Central memory CD4-positive, alpha-beta T cell (primary cell): ENCODE data around the gene CRTC3.
"Not testable (repeated sequence)": the region's sequence is repeated elsewhere in the genome, so short reads cannot be mapped to it uniquely, and the experiment has no call there.

Experiments used
- DNase-seq: peaks from one replicate; pipeline ENCODE4 v3.0.0; 2022

Gene CRTC3

DNA sequence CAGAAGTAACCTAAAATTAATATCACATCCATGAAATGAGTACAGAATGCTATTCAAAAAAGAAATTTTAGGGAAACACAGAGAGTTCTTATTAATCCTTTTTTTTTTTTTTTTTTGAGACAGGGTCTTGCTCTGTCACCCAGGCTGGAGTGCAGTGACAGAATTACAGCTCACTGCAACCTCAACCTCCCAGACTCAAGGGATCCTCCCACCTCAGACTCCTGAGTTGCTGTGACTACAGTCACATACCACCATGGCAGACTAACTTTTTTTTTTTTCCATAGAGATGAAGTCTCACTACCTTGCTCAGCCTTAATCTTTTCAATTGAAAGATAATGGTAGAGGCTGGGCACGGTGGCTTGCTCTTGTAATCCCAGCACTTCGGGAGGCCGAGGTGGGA, 6.3 kb upstream of the CRTC3 start:
- DNase-seq, result no peak

GRCh38 chr15:90524018-90524803, 5.5 kb upstream of the CRTC3 start:
- not testable (repeated sequence) for DNase-seq

GRCh38 chr15:90529011-90529370, 732 bp upstream of the CRTC3 start:
- DNase-seq, result no peak

DNA sequence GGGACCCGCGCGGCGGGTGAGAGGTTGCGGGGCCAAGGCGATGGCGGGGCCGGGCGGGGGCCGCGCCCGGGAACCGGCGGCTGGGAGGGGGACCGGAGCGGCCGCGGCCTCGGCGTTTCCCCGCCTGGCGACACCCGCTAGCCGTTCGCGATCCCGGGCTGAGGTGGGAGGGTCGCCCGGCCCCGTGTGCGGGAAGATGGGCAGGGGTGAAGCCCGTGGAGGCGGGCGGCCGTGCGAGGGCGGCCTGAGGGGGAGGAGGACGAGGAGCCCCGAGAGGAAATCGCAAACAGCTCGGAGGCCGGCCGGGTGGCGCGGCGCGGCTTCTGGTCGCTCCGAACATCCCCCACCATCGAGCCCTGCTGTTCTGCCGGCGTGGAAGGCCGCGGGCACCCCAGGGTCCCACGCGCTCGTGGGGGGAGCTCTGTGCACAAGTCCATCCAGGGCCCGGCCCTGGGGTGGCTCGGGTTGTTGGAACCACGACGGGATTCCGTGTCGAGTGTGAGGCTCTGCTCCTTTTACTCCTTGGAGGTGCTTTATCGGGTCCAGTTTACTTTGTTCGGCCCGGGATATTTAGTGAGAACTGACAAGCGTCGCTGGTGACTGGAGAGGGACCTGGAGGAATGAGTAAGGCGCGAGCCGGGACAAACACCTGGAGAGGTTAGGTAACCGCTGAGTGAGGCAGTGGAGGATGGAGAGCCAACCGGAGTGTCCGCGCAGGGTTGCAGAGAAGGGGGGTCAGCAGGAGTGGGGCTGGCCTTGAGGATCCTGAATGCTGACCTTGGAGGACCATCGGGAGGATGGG, 728 bp downstream of the CRTC3 start:
- peak; percentile 41 for DNase-seq

DNA sequence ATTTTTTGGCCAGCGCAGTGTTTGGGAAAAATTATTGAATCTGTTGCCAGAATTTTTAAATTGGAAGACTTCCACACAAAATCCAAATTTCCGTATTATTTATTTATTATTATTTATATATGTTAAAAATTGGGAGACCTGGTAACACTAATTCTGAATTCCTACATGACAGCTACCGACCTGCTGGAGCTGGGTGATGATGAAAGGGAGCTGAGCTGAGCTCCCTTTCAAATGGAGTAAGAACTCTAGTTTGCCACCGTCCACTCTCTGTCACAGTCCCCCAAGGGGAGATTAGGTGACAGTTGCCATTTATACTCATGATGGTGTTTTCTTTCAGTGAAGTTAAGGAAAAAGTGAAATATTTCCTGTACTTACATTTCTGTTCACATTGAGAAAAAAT, 1.4 kb downstream of the CRTC3 start:
- no peak for DNase-seq

- DNase-seq, result no peak
Observed at GRCh38 chr15:90535254-90535653, 5.5 kb downstream of the CRTC3 start.

DNA sequence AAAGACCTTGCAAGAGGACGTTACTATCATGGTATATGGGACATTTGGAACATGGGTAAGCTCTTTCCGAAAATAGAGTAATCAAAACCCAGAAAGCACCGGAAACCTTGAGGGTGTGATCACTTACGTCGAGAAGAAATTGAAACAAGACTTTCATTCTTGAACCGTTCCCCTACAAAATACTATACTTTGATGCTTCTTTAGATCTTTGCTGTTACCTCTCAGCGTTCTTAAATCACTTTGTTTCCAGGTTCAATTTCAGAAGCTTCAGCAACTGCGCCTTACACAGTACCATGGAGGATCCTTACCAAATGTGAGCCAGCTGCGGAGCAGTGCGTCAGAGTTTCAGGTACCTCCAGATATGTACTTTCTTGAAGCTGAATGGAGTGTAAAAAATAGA, 10.1 kb downstream of the CRTC3 start:
- DNase-seq, result peak; percentile 61

GRCh38 chr15:90540768-90541167, 11.0 kb downstream of the CRTC3 start:
- no peak for DNase-seq

GRCh38 chr15:90545095-90545494, 15.4 kb downstream of the CRTC3 start:
- DNase-seq, result no peak

DNA sequence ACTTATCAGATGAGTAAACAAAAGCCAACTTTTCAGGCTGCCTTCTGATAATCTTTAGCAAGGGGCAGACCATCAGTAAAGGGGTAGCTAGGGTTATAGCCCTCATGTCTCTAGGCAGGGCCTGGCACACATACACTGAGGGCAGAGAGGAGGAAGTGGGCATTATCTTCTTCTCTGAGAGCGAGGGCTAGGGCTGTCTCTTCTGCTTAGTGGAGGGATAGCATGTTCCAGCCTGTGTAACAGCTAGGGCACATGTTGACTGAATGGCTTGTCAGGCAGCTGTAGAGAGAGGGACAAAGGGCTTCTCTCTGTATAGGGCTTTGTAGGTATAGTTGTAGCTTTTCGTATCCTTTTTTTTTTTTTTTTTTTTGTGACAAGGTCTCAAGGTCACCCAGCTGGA, 17.8 kb downstream of the CRTC3 start:
- DNase-seq, result no peak

- DNase-seq, result no peak
Observed at GRCh38 chr15:90550919-90551318, 21.2 kb downstream of the CRTC3 start.

DNA sequence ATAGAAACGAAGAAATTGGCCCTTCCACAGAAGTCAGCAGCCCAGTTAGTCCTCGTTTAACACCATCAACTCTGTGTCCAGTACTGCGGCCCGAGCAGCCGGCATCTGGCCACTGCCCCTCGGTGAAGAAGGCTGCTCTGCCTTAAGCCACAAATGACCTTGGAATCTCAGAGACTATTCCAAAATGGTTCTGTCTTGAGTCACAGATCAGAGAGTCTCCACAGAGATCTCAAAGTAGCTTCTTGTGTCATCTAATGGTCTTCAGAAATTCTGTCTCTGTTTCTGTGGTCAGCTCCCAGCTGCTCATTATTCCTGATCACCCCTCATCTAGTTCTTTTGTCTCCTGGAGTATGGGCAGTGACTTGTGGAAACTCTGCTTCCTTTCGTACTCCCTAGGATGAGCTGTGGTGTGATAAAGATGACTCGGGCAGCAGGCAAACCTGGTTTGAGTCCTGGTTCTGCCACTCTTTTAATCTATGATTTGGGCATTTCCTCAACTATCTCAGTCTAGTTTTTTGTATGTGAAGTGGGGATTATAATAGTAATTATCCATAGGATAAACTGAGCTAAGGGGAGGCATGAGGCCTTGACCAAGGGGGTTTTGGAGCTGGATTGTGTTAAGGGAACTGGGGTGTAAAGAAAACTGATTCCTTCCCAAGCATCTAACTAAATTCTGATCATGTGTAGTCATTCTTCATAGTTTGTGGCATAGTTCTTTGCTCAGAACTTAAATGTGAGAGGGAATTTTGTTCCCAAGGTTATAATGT, 22.6 kb downstream of the CRTC3 start:
- no peak for DNase-seq

- DNase-seq, result no peak
Observed at GRCh38 chr15:90552929-90553211, 23.1 kb downstream of the CRTC3 start.

- no peak for DNase-seq
Observed at GRCh38 chr15:90553248-90553745, 23.6 kb downstream of the CRTC3 start.

DNA sequence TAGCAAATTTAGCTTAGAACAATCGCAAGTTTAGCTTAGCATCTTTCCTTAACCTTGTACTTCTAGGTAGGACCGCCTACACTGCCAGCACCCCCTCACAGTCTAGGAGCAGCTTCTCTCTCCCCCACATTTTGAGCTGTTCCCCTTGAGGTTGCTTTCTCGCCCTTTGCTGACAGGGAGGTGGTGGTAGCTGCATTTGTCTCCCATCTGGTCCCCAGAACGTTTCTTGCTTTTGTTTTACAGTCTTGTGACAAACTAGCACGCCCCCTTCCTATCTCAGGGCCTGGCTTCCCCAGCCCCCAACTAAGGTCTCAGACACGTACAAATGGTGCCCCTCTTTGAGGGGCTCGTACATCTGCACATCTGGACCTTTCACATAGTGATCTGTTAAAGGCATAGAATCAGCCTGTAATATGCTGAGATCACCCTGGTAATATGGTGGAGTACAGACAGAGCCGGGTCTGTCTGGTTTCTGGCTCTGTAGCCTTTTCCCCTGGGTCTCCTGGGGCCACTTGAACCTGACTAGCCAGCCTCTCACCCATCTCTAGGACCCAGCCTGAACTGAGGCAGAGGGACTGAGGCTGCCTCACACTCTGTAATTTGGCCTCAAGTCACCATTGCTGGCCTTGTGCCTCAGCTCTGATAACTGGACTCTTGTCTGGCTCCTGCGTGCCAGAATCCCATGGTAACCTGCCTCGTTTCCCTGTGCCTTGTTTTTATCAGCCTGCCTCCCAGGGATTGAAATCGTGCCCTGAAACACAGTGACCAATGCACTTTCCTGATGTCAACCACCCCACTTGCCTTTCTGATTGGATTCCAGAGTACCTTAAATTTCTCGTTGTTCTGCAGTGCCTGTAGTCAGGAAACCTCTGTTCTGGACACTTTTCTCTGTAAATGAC, 27.7 kb downstream of the CRTC3 start:
- no peak for DNase-seq

DNA sequence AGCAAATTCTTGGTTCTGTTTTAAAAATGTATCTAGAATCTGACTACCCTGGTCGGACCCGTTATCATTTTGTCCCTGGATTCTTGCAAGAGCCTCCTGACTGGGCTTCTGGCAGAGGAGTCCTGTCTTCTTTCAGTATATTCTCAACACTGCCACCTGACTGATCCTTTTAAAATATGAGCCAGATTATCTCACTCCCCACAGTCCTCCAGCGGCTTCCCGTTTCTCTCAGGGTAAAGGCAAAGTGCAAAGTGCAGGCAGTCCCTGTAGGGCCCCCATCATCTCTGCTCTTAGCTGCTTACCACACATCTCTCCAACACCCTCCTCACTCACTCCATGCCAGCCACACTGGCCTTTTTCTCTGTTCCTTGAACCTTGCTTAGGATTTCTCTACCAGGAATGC, 28.4 kb downstream of the CRTC3 start:
- DNase-seq, result no peak

- no peak for DNase-seq
Observed at GRCh38 chr15:90559119-90559518, 29.4 kb downstream of the CRTC3 start.

GRCh38 chr15:90560229-90560776, 30.6 kb downstream of the CRTC3 start:
- no peak for DNase-seq

- peak; percentile 68 for DNase-seq
Observed at GRCh38 chr15:90561344-90562244, 31.9 kb downstream of the CRTC3 start.

- no peak for DNase-seq
Observed at GRCh38 chr15:90562669-90563068, 32.9 kb downstream of the CRTC3 start.

DNA sequence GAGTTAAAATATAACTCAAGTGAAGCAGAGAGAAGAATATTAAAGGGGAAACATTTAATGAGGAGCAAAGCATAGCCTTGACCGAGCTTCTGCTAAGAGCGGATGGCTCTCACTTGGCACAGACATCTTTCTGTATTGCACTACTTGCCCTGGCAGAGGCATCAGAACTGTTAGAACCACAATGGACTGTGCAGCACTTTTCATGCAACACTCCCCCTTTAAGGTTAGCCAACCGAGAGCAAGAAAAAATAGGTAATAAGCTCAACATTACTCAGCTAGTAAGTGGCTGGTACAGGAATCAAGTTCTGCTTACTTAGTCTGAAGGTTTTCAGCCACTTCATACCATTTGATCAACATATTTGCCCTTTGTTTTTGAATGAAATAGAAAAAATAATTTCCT, 33.7 kb downstream of the CRTC3 start:
- DNase-seq, result no peak
